ENCODE results near the gene RBCK1.

GRCh38 chr20:414161-414560 is 6.1 kb downstream of the RBCK1 start:
- TF ChIP-seq EZH2 (IDR thresholded peaks at IDR 0.05; ENCODE audit: insufficient read depth, poor library complexity, severe bottlenecking) (no peak), EZH2phosphoT487 (IDR thresholded peaks at IDR 0.05; ENCODE audit: insufficient read depth, low read depth) (no peak)

Measured in GM23248 (cell line).